Fibroblast of lung (primary cell): ENCODE data around the gene FAM167B. TPM values are rescaled to one million over a fixed set of nuclear protein-coding genes. Genes with fewer than 3 reads are reported as not detected.

ENCODE experiments used
- DNase-seq, 2 donors: peaks; one replicate each; pipeline versions ENCODE4 v3.0.0 to v3.0.0-alpha.2; 2010; ENCODE audit warnings: low read depth in 2 of 2
- H2AFZ ChIP-seq: 2 replicates; pipeline ENCODE4 v1.5.1; 2012; ENCODE audit warnings: low read length, control low read depth, inconsistent platforms
- H3K27ac ChIP-seq: 2 replicates; pipeline ENCODE4 v1.5.1; 2011; ENCODE audit warnings: low read length, control low read depth; ENCODE audit not compliant: insufficient read depth
- H3K27me3 ChIP-seq: 2 replicates; pipeline ENCODE4 v1.5.1; 2011; ENCODE audit warnings: mild to moderate bottlenecking, low read length; ENCODE audit not compliant: control insufficient read depth, insufficient read depth
- H3K36me3 ChIP-seq: 2 replicates; pipeline ENCODE4 v1.5.1; 2011; ENCODE audit warnings: low read length; ENCODE audit not compliant: control insufficient read depth, insufficient read depth
- H3K4me1 ChIP-seq: 2 replicates; pipeline ENCODE4 v1.5.1; 2011; ENCODE audit warnings: low read length; ENCODE audit not compliant: control insufficient read depth, insufficient read depth; ENCODE audit errors: extremely low read depth
- H3K4me2 ChIP-seq: 2 replicates; pipeline ENCODE4 v1.5.1; 2011; ENCODE audit warnings: low read length, control low read depth; ENCODE audit not compliant: insufficient read depth; ENCODE audit errors: extremely low read depth
- H3K4me3 ChIP-seq, 4 experiments: fragments of 200-600 bp in 1 of 4; sonication (generic) in 1 of 4; replicated peaks in 1 of 4; 2 replicates each; pipeline ENCODE4 v1.5.1; 2011 to 2016; ENCODE audit warnings: low read length in 4 of 4, low read depth in 3 of 4, mild to moderate bottlenecking in 3 of 4, control low read depth in 2 of 4, inconsistent platforms in 1 of 4, mixed read lengths in 1 of 4; ENCODE audit not compliant: insufficient read depth in 1 of 4; ENCODE audit errors: control extremely low read depth in 1 of 4
- H3K79me2 ChIP-seq: 2 replicates; pipeline ENCODE4 v1.5.1; 2012; ENCODE audit warnings: mild to moderate bottlenecking, low read length, inconsistent platforms; ENCODE audit not compliant: control insufficient read depth, insufficient read depth
- H3K9ac ChIP-seq: 2 replicates; pipeline ENCODE4 v1.5.1; 2011; ENCODE audit warnings: mild to moderate bottlenecking, low read length, control low read depth; ENCODE audit not compliant: insufficient read depth
- H3K9me3 ChIP-seq: 2 replicates; pipeline ENCODE4 v1.5.1; 2012; ENCODE audit warnings: low read depth, low read length; ENCODE audit not compliant: control insufficient read depth, insufficient read depth
- H4K20me1 ChIP-seq: 2 replicates; pipeline ENCODE4 v1.5.1; 2011; ENCODE audit warnings: low read length; ENCODE audit not compliant: control insufficient read depth, insufficient read depth; ENCODE audit errors: extremely low read depth
- CTCF ChIP-seq, 2 donors: IDR thresholded peaks in 1 of 2; conservative IDR thresholded peaks in 1 of 2; 1 replicate in 1 of 2; 2 replicates in 1 of 2; pipeline ENCODE4 v1.5.1; 2011 to 2012; ENCODE audit warnings: low read length in 2 of 2, control low read depth in 1 of 2, inconsistent platforms in 1 of 2, low read depth in 1 of 2, mild to moderate bottlenecking in 1 of 2
- EZH2 ChIP-seq: IDR thresholded peaks from 2 replicates; pipeline ENCODE4 v1.5.1; 2012; ENCODE audit warnings: low read length, control low read depth, mild to moderate bottlenecking; ENCODE audit errors: missing control alignments
- polyA plus RNA-seq, 2 donors: library from polyadenylated mRNA; depleted of rRNA in 1 of 2; stranded (reverse) in 1 of 2; unstranded in 1 of 2; fragments of >200 nt; gene quantifications; 2 replicates each; pipeline ENCODE4 v1.2.1, GENCODE V29; 2011 to 2012; ENCODE audit warnings: missing spikeins in 1 of 2
- total RNA-seq: library from RNA; depleted of rRNA; stranded (reverse); fragments of >200 nt; gene quantifications from 2 replicates; pipeline ENCODE4 v1.2.1, GENCODE V29; 2014

Gene FAM167B
- total and polyA plus RNA-seq, 2 donors (not counting 1 experiment from before 2014, with no cell fraction given) = 1.3 to 2.1 TPM

GRCh38 chr1:32232558-32233304 is 14.3 kb upstream of the FAM167B start:
- no peak overlapping the region for H2AFZ ChIP-seq
- no peaks in the 10 kb centered on the region for H3K79me2 ChIP-seq
- H3K9ac ChIP-seq = no peak overlapping the region
- TF ChIP-seq CTCF (conservative IDR thresholded peaks at IDR 0.05 in 1 of 2, IDR thresholded peaks at IDR 0.05 in 1 of 2; ENCODE audit: low read depth in 1 of 2, low read length in 2 of 2) (no peak), EZH2 (no peak)
- H3K4me1 ChIP-seq = peaks cover 5% of the 10 kb centered on the region
- no peak for DNase-seq
- H3K27me3 ChIP-seq = no peaks in the 10 kb centered on the region
- H3K36me3 ChIP-seq = peaks cover 24% of the 10 kb centered on the region
- H4K20me1 ChIP-seq = no peaks in the 10 kb centered on the region
- no peak overlapping the region for H3K4me2 ChIP-seq
- H3K4me3 ChIP-seq = no peak overlapping the region
- H3K9me3 ChIP-seq = no peaks in the 10 kb centered on the region
- no peak overlapping the region for H3K27ac ChIP-seq

GRCh38 chr1:32234792-32235191 is 12.2 kb upstream of the FAM167B start:
- no peak overlapping the region for H3K9ac ChIP-seq
- no peak for DNase-seq
- H3K27me3 ChIP-seq = no peaks in the 10 kb centered on the region

GRCh38 chr1:32239337-32239736 is 7.7 kb upstream of the FAM167B start:
- Histone ChIP-seq H3K36me3 (peaks cover 9% of the 10 kb centered on the region), H3K4me2 (peak overlapping the region; percentile 8), H3K79me2 (no peaks in the 10 kb centered on the region), H3K27ac (no peak overlapping the region), H3K27me3 (no peaks in the 10 kb centered on the region), H2AFZ (no peak overlapping the region), H3K9ac (no peak overlapping the region), H4K20me1 (no peaks in the 10 kb centered on the region), H3K4me3 (no peak overlapping the region), H3K9me3 (no peaks in the 10 kb centered on the region), H3K4me1 (peaks cover 11% of the 10 kb centered on the region)
- no peak for DNase-seq
- TF ChIP-seq EZH2 (no peak), CTCF (conservative IDR thresholded peaks at IDR 0.05 in 1 of 2, IDR thresholded peaks at IDR 0.05 in 1 of 2; ENCODE audit: low read depth in 1 of 2, low read length in 2 of 2) (no peak)

More at GRCh38 chr1:32234792-32235191, 12.2 kb upstream of the FAM167B start:
- Histone ChIP-seq H3K27ac (peak overlapping the region; percentile 14), H2AFZ (no peak overlapping the region), H3K4me3 (no peak overlapping the region), H4K20me1 (no peaks in the 10 kb centered on the region), H3K79me2 (no peaks in the 10 kb centered on the region), H3K9me3 (no peaks in the 10 kb centered on the region), H3K36me3 (peaks cover 16% of the 10 kb centered on the region), H3K4me2 (no peak overlapping the region), H3K4me1 (peaks cover 5% of the 10 kb centered on the region)
- TF ChIP-seq EZH2 (no peak), CTCF (conservative IDR thresholded peaks at IDR 0.05 in 1 of 2, IDR thresholded peaks at IDR 0.05 in 1 of 2; ENCODE audit: low read depth in 1 of 2, low read length in 2 of 2) (no peak)
